ENCODE data around the gene CYP19A1. TPM values are rescaled to one million over a fixed set of nuclear protein-coding genes. Genes with fewer than 3 reads are reported as not detected.

Gene CYP19A1
- 0.04 TPM for polyA plus RNA-seq (2012; ENCODE audit: low read depth, missing spikeins)

- no peak for TF ChIP-seq SPI1 (IDR thresholded peaks at IDR 0.05; ENCODE audit: low read depth, low read length)
- no peak for TF ChIP-seq POU2F2 (IDR thresholded peaks at IDR 0.05; ENCODE audit: low read depth, low read length)
- no peak for TF ChIP-seq PAX5 (IDR thresholded peaks at IDR 0.05; ENCODE audit: insufficient read depth, low read length, severe bottlenecking)
- no peak for TF ChIP-seq TAF1 (IDR thresholded peaks at IDR 0.05; ENCODE audit: low read depth, low read length)
- no peak for TF ChIP-seq POLR2A (IDR thresholded peaks at IDR 0.05; ENCODE audit: low read depth, low read length)
- no peak for TF ChIP-seq POLR2AphosphoS5 (IDR thresholded peaks at IDR 0.05; ENCODE audit: low read depth, low read length)
- DNase-seq (ENCODE audit: insufficient read length, low spot score), result no peak
- FAIRE-seq, result no peak
These were observed at the start of gene CYP19A1 for GRCh38 chr15:51338496-51338895. CYP19A1 (minus strand) TSS chr15:51338596; CDS start chr15:51242912, 95,684 bp downstream.

- DNase-seq (ENCODE audit: insufficient read length, low spot score), result no peak
- no peak for FAIRE-seq
- TF ChIP-seq POU2F2 (IDR thresholded peaks at IDR 0.05; ENCODE audit: low read depth, low read length), result no peak
- no peak for TF ChIP-seq POLR2AphosphoS5 (IDR thresholded peaks at IDR 0.05; ENCODE audit: low read depth, low read length)
- no peak for TF ChIP-seq POLR2A (IDR thresholded peaks at IDR 0.05; ENCODE audit: low read depth, low read length)
- TF ChIP-seq PAX5 (IDR thresholded peaks at IDR 0.05; ENCODE audit: insufficient read depth, low read length, severe bottlenecking), result no peak
- no peak for TF ChIP-seq SPI1 (IDR thresholded peaks at IDR 0.05; ENCODE audit: low read depth, low read length)
- no peak for TF ChIP-seq TAF1 (IDR thresholded peaks at IDR 0.05; ENCODE audit: low read depth, low read length)
These were observed 49.3 kb upstream of the CYP19A1 start for GRCh38 chr15:51387699-51388041.

- no peak for TF ChIP-seq PAX5 (IDR thresholded peaks at IDR 0.05; ENCODE audit: insufficient read depth, low read length, severe bottlenecking)
- TF ChIP-seq POLR2A (IDR thresholded peaks at IDR 0.05; ENCODE audit: low read depth, low read length), result no peak
- TF ChIP-seq POLR2AphosphoS5 (IDR thresholded peaks at IDR 0.05; ENCODE audit: low read depth, low read length), result no peak
- no peak for TF ChIP-seq SPI1 (IDR thresholded peaks at IDR 0.05; ENCODE audit: low read depth, low read length)
- TF ChIP-seq TAF1 (IDR thresholded peaks at IDR 0.05; ENCODE audit: low read depth, low read length), result no peak
- no peak for TF ChIP-seq POU2F2 (IDR thresholded peaks at IDR 0.05; ENCODE audit: low read depth, low read length)
- FAIRE-seq (no peak), DNase-seq (ENCODE audit: insufficient read length, low spot score) (no peak)
These were observed 48.7 kb upstream of the CYP19A1 start for GRCh38 chr15:51386960-51387698.

- FAIRE-seq (no peak), DNase-seq (ENCODE audit: insufficient read length, low spot score) (no peak)
- TF ChIP-seq POLR2A (IDR thresholded peaks at IDR 0.05; ENCODE audit: low read depth, low read length) (no peak), TAF1 (IDR thresholded peaks at IDR 0.05; ENCODE audit: low read depth, low read length) (no peak), POLR2AphosphoS5 (IDR thresholded peaks at IDR 0.05; ENCODE audit: low read depth, low read length) (no peak), PAX5 (IDR thresholded peaks at IDR 0.05; ENCODE audit: insufficient read depth, low read length, severe bottlenecking) (no peak), POU2F2 (IDR thresholded peaks at IDR 0.05; ENCODE audit: low read depth, low read length) (no peak)
These were observed 48.1 kb upstream of the CYP19A1 start for GRCh38 chr15:51386486-51386885.

GRCh38 chr15:51386029-51386428, 47.6 kb upstream of the CYP19A1 start:
- TF ChIP-seq TAF1 (IDR thresholded peaks at IDR 0.05; ENCODE audit: low read depth, low read length), result no peak
- peak; percentile 20; the same call in 1 of the 2 replicates for TF ChIP-seq SPI1 (IDR thresholded peaks at IDR 0.05; ENCODE audit: low read depth, low read length)
- no peak for TF ChIP-seq PAX5 (IDR thresholded peaks at IDR 0.05; ENCODE audit: insufficient read depth, low read length, severe bottlenecking)
- DNase-seq (ENCODE audit: insufficient read length, low spot score) (no peak), FAIRE-seq (no peak)

GRCh38 chr15:51382787-51383186, 44.4 kb upstream of the CYP19A1 start:
- peak; percentile 35 for DNase-seq (ENCODE audit: insufficient read length, low spot score)
- TF ChIP-seq POLR2A (IDR thresholded peaks at IDR 0.05; ENCODE audit: low read depth, low read length) (no peak), PAX5 (IDR thresholded peaks at IDR 0.05; ENCODE audit: insufficient read depth, low read length, severe bottlenecking) (no peak)
- FAIRE-seq, result no peak

GRCh38 chr15:51380999-51381806, 42.8 kb upstream of the CYP19A1 start:
- FAIRE-seq, result peak; percentile 98
- DNase-seq (ENCODE audit: insufficient read length, low spot score), result peak; percentile 50
- TF ChIP-seq POU2F2 (IDR thresholded peaks at IDR 0.05; ENCODE audit: low read depth, low read length), result peak; percentile 77; the same call in 1 of the 2 replicates
- no peak for TF ChIP-seq POLR2A (IDR thresholded peaks at IDR 0.05; ENCODE audit: low read depth, low read length)

- FAIRE-seq (no peak), DNase-seq (ENCODE audit: insufficient read length, low spot score) (no peak)
- TF ChIP-seq SPI1 (IDR thresholded peaks at IDR 0.05; ENCODE audit: low read depth, low read length) (no peak), POLR2A (IDR thresholded peaks at IDR 0.05; ENCODE audit: low read depth, low read length) (no peak), PAX5 (IDR thresholded peaks at IDR 0.05; ENCODE audit: insufficient read depth, low read length, severe bottlenecking) (no peak), TAF1 (IDR thresholded peaks at IDR 0.05; ENCODE audit: low read depth, low read length) (no peak), POU2F2 (IDR thresholded peaks at IDR 0.05; ENCODE audit: low read depth, low read length) (no peak), POLR2AphosphoS5 (IDR thresholded peaks at IDR 0.05; ENCODE audit: low read depth, low read length) (no peak)
These were observed 41.0 kb upstream of the CYP19A1 start for GRCh38 chr15:51379390-51379789.

GRCh38 chr15:51378406-51378805, 40.0 kb upstream of the CYP19A1 start:
- no peak for FAIRE-seq
- TF ChIP-seq POU2F2 (IDR thresholded peaks at IDR 0.05; ENCODE audit: low read depth, low read length) (no peak), POLR2AphosphoS5 (IDR thresholded peaks at IDR 0.05; ENCODE audit: low read depth, low read length) (no peak), POLR2A (IDR thresholded peaks at IDR 0.05; ENCODE audit: low read depth, low read length) (no peak), PAX5 (IDR thresholded peaks at IDR 0.05; ENCODE audit: insufficient read depth, low read length, severe bottlenecking) (no peak), SPI1 (IDR thresholded peaks at IDR 0.05; ENCODE audit: low read depth, low read length) (no peak), TAF1 (IDR thresholded peaks at IDR 0.05; ENCODE audit: low read depth, low read length) (no peak)
- no peak for DNase-seq (ENCODE audit: insufficient read length, low spot score)
